ENCODE results near the gene PDZD2.
A peak's percentile ranks its signal among the peaks of the same experiment; 100 is the strongest.
"Not testable (repeated sequence)": the region's sequence is repeated elsewhere in the genome, so short reads cannot be mapped to it uniquely, and the experiment has no call there.

The PDZD2 gene

GRCh38 chr5:32076699-32077695, 438.1 kb downstream of the PDZD2 start:
- H3K4me2 ChIP-seq (ENCODE audit: low read length): no peak overlapping the region
- H3K9me2 ChIP-seq (replicated peaks; ENCODE audit: control insufficient read depth, low read length): no peaks in the 10 kb centered on the region
- peaks cover 3% of the 10 kb centered on the region for H3K4me1 ChIP-seq (ENCODE audit: control insufficient read depth, low read length)
- H3K27me3 ChIP-seq (ENCODE audit: control insufficient read depth, low read length): no peaks in the 10 kb centered on the region
- H3K27ac ChIP-seq (ENCODE audit: low read depth, low read length): no peak overlapping the region
- no peaks in the 10 kb centered on the region for H3F3A ChIP-seq (ENCODE audit: control insufficient read depth, insufficient read depth)
- no peak overlapping the region for H3K4me3 ChIP-seq (ENCODE audit: low read length)
- no peaks in the 10 kb centered on the region for H3K9me3 ChIP-seq (ENCODE audit: control insufficient read depth, insufficient read depth, low read length)
- TF ChIP-seq CTCF (IDR thresholded peaks at IDR 0.05; ENCODE audit: low read depth, low read length, poor library complexity, severe bottlenecking): peak; percentile 85
- TF ChIP-seq EZH2phosphoT487 (IDR thresholded peaks at IDR 0.05; ENCODE audit: borderline replicate concordance, low read length): no peak
- no peaks in the 10 kb centered on the region for H4K20me1 ChIP-seq (ENCODE audit: control insufficient read depth, insufficient read depth, low read depth, low read length)
- H3K36me3 ChIP-seq (ENCODE audit: control insufficient read depth, low read length): peaks cover 13% of the 10 kb centered on the region
- H3K79me2 ChIP-seq (ENCODE audit: control insufficient read depth, low read length): no peaks in the 10 kb centered on the region

- H3K9me3 ChIP-seq (ENCODE audit: control insufficient read depth, insufficient read depth, low read length); H3K9me2 ChIP-seq (replicated peaks; ENCODE audit: control insufficient read depth, low read length); H3F3A ChIP-seq (ENCODE audit: control insufficient read depth, insufficient read depth); H4K20me1 ChIP-seq (ENCODE audit: control insufficient read depth, insufficient read depth, low read depth, low read length); H3K79me2 ChIP-seq (ENCODE audit: control insufficient read depth, low read length); H3K4me2 ChIP-seq (ENCODE audit: low read length); H3K27me3 ChIP-seq (ENCODE audit: control insufficient read depth, low read length); H3K27ac ChIP-seq (ENCODE audit: low read depth, low read length); H3K4me3 ChIP-seq (ENCODE audit: low read length); H3K4me1 ChIP-seq (ENCODE audit: control insufficient read depth, low read length): not testable (repeated sequence)
- peaks cover 13% of the 10 kb centered on the region for H3K36me3 ChIP-seq (ENCODE audit: control insufficient read depth, low read length)
Measured at GRCh38 chr5:32078855-32079254, 439.9 kb downstream of the PDZD2 start.

- not testable (repeated sequence) for H3K27me3 ChIP-seq (ENCODE audit: control insufficient read depth, low read length); H3K4me2 ChIP-seq (ENCODE audit: low read length); H3K4me3 ChIP-seq (ENCODE audit: low read length); H4K20me1 ChIP-seq (ENCODE audit: control insufficient read depth, insufficient read depth, low read depth, low read length); H3K79me2 ChIP-seq (ENCODE audit: control insufficient read depth, low read length); H3K27ac ChIP-seq (ENCODE audit: low read depth, low read length); H3K9me3 ChIP-seq (ENCODE audit: control insufficient read depth, insufficient read depth, low read length); H3K4me1 ChIP-seq (ENCODE audit: control insufficient read depth, low read length); H3K9me2 ChIP-seq (replicated peaks; ENCODE audit: control insufficient read depth, low read length); H3F3A ChIP-seq (ENCODE audit: control insufficient read depth, insufficient read depth)
- H3K36me3 ChIP-seq (ENCODE audit: control insufficient read depth, low read length): peaks cover 10% of the 10 kb centered on the region
Measured at GRCh38 chr5:32080565-32080964, 441.6 kb downstream of the PDZD2 start.

- Histone ChIP-seq H3K79me2 (ENCODE audit: control insufficient read depth, low read length) (no peaks in the 10 kb centered on the region), H3K27ac (ENCODE audit: low read depth, low read length) (no peak overlapping the region), H3K9me2 (replicated peaks; ENCODE audit: control insufficient read depth, low read length) (no peaks in the 10 kb centered on the region), H4K20me1 (ENCODE audit: control insufficient read depth, insufficient read depth, low read depth, low read length) (no peaks in the 10 kb centered on the region), H3K4me2 (ENCODE audit: low read length) (no peak overlapping the region), H3F3A (ENCODE audit: control insufficient read depth, insufficient read depth) (no peaks in the 10 kb centered on the region), H3K4me1 (ENCODE audit: control insufficient read depth, low read length) (no peaks in the 10 kb centered on the region), H3K27me3 (ENCODE audit: control insufficient read depth, low read length) (no peaks in the 10 kb centered on the region), H3K4me3 (ENCODE audit: low read length) (no peak overlapping the region), H3K9me3 (ENCODE audit: control insufficient read depth, insufficient read depth, low read length) (no peaks in the 10 kb centered on the region), H3K36me3 (ENCODE audit: control insufficient read depth, low read length) (peaks cover 3% of the 10 kb centered on the region; the same call in 1 of the 2 replicates)
- TF ChIP-seq CTCF (IDR thresholded peaks at IDR 0.05; ENCODE audit: low read depth, low read length, poor library complexity, severe bottlenecking) (no peak), EZH2phosphoT487 (IDR thresholded peaks at IDR 0.05; ENCODE audit: borderline replicate concordance, low read length) (no peak)
Measured at GRCh38 chr5:32082701-32083100, 443.8 kb downstream of the PDZD2 start.

Data from DOHH2 (cell line).